Measurements from ENCODE around the gene BECN2.

- TF ChIP-seq POLR2AphosphoS5 (IDR thresholded peaks at IDR 0.05; ENCODE audit: insufficient read depth, low read depth, low read length), result no peak
- TF ChIP-seq CTCF (IDR thresholded peaks at IDR 0.05; ENCODE audit: extremely low read depth in 1 of 2, insufficient read depth in 1 of 2, low read depth in 1 of 2, low read length in 2 of 2), result no peak
- no peak for TF ChIP-seq FOS (IDR thresholded peaks at IDR 0.05; ENCODE audit: borderline replicate concordance, insufficient read depth, low read length)
- no peak for TF ChIP-seq POLR2A (IDR thresholded peaks at IDR 0.05; ENCODE audit: low read depth, low read length)
- no peak for TF ChIP-seq EZH2 (IDR thresholded peaks at IDR 0.05; ENCODE audit: borderline replicate concordance, low read depth, low read length, severe bottlenecking)
These were observed 41.5 kb downstream of the BECN2 start, which contains the start of gene MAP1LC3C for GRCh38 chr1:241999026-241999425.
